HK-2 (cell line): ENCODE data around the gene MTR.

ENCODE experiments used
- DNase-seq: peaks from one replicate; pipeline ENCODE4 v3.0.0-alpha.2; 2018; ENCODE audit not compliant: unreplicated experiment

Gene MTR

DNA sequence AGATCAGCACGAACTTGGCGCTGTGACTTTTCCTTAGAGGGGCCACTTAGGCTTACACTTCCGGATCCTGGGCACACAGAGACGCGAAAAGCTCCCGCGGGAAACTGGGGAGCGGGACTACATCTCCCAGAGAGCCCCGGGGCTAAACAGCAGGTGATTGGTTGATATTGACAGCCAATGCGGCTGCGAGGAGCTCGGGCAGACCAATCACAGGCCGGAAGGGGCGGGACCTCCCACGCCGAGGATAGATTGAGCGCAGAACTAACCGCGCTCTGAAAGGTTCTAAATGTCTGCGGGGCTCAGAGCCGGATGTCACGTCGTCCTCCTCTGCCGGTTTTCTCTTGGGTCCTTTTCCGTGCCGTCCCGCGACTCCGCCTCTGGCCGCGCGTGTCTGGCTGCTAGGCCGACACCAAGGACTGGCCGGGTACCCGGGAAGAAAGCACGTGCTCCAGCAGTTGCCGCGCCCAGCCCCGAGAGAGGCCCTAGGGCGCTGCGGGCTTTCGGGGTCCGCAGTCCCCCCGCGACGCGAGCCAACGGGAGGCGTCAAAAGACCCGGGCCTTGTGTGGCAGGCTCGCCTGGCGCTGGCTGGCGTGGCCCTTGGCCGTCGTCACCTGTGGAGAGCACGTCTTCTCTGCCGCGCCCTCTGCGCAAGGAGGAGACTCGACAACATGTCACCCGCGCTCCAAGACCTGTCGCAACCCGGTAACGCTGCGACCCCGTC, at the start of gene MTR:
Gene MTR, plus strand, starts transcription at position 258 of the 722 bp plus-strand sequence. Its CDS starts 412 bp downstream, at position 670.
- peak; percentile 100 for DNase-seq

DNA sequence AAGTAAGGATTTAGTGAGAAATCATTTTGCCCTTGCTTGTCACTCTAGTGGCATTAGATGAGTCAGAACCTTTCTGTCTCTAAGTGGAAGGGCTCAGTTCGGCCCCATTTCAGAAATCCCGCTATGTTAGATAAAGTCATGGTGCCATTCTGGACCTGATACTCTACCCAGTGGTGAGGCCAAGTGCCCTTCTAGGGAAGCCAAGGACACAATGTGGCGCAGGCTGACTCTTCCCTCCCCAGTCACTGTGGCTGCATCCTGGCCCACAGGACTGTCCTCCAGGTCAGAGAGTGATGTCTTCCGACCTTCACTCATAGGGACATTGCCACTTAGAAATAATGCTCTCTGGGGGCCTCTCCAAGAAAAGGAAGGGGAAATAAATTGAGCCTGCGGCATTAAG, 48.3 kb upstream of the MTR start:
- no peak for DNase-seq

DNA sequence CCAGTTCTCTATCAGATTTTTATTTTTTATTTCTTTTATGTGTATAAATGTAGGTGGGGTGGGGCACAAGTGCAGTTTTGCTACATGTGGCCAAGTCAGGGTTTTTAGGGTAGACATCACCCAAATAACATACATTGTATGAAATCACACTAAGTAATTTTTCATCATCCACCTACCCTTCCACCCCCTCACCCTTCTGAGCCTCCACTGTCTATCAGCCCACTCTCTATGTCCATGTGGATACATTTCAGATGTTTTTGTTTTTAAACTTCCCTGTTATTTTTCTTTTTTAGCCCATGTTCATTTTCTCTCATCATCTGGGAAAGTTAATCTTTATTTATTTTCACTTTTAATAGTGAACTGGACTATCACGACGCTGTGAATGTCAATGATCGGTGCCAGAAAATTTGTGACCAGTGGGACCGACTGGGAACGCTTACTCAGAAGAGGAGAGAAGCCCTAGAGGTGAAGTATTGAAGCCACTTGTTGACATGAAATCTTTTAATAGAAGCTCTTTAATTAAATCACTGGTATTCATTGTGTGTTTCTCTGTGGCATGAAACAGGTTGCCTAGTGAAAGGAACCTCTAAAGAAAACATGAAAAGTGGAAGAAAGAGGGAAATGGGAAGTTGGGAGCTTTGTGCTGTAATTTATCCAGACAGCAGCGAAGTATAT, 47.6 kb upstream of the MTR start:
- no peak for DNase-seq

DNA sequence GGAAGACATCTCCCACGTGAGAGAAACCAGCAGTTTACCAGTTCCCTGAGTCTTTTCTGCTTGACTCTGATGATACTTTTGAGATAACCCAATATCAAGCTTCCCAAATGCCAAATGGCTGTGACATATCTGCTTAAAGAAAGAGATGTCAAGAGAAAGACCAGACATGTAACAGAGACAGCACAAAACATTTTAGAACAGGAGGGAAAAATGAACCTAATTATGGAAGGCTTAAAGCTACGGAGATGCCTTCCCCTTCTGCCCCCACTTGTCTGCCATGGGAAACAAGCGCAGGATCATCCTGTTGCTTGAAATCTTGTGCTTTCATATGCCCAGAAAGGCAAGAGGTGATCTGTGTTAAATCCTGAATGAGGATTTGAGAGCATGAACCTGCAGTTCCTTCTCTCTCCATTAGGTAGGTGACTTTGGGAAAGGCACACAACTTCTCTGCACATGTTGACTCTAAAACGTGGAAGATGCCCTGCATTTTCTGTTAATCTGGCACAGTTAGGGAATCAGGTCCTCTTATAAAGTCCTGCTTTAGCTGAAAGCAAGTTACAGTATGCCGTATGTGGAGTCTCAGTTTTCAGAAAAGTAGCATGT, 46.7 kb upstream of the MTR start:
- no peak for DNase-seq

DNA sequence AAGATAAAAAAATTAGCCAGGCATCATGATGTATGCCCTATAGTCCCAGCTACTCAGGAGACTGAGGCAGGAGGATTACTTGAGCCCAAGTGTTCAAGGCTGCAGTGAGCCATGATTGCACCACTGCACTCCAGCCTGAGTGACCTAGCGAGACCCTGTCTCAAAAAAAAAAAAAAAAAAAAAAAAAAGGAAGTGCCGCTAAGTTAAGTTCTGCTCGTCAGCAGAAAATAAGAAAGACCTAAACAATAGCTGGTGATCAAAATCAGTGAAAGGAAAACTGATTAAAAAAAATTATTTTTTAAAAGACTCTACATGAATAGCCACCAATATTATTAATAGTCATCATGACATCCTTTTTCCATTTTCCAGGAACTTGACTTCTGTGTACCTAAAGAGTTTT, 44.2 kb upstream of the MTR start:
- DNase-seq: no peak

DNA sequence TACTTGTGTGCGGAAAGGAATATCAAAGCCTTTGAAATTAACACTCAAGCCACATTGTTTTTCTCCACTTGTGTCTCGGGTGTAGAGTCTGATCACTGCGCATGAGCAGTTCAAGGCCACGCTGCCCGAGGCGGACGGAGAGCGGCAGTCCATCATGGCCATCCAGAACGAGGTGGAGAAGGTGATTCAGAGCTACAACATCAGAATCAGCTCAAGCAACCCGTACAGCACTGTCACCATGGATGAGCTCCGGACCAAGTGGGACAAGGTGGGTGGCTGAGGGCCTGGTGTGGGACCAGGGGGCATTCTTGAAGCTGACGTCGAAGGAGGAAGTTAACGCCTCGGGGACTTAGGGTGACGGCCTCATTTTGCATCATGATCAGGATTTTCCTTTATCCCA, 43.7 kb upstream of the MTR start:
- DNase-seq: no peak

DNA sequence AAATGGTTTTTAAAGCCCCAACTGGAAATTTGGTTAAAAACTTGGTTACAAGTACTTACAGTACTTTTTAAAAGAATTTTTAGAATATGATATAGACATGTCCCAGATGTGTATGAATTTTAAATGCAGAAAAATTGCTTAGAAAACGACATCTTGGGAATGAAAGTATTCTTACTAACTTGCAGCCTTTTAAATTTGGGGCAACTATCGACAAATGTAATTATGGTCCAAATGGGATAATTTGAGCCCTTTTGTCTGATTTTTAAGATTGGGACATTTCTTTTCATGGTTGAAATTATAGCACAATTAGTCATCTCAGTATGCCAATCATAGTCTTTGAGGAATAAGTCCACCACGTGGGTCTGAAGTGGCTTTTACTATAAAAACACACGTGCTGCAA, 43.2 kb upstream of the MTR start:
- DNase-seq: no peak

DNA sequence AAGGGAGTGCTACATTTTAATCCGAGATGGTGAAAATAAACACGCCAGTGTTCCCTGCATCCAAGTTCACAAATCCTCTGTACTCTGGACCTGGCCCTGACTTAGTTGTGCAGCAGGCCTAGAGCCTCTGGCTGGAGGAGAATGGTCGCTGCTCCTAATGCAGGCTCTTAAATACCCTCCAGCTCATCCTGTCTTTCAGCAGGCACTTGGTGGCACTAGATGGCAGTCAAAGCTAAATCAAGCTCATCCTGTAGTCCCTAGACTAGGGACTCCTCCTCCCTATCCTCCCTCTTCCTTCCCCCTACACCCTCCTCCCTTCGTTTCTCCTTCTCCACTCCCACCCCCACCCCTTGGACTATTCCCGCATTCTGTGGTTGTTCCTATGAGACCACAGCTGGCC, 41.6 kb upstream of the MTR start:
- DNase-seq: no peak

DNA sequence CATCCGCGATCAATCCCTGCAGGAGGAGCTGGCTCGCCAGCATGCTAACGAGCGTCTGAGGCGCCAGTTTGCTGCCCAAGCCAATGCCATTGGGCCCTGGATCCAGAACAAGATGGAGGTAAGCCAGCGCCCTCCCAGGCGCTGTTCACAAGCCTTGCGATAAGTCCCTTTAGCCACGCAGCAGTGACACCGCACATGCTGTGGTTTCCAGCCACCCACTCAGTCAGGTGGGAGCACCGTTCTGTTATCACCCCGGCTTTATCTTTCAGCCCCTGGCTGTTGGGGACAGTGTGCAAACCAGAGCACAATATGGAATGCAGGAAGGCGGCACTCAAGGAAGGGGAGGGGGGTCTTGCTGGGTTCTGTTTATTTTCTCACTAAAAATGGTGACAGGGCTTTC, 41.1 kb upstream of the MTR start:
- DNase-seq: no peak

DNA sequence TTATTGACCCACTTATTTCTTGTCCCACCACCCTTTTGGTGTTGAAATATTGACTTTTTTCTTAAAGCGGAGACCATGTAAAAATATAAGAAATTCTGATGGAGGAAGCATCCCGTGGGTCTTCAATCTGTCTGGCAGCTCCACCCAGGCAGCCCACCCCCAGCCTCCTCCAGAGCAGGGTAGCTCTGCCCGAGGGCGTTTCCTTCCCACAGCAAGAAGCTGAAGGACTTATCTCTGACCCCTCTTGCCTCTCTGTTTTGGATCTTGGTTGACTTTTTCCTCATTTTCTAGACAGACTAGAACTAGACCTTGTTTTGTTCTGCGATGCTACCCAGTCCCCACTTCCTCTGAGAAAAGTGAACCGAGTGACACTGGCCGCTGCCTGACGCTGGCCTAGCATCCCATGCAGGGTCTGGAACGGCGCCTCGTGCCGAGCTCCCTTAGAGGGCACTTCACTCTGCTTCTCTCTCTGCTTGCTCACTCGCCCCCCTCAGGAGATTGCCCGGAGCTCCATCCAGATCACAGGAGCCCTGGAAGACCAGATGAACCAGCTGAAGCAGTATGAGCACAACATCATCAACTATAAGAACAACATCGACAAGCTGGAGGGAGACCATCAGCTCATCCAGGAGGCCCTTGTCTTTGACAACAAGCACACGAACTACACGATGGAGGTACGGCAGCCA, 40.4 kb upstream of the MTR start:
- no peak for DNase-seq

DNA sequence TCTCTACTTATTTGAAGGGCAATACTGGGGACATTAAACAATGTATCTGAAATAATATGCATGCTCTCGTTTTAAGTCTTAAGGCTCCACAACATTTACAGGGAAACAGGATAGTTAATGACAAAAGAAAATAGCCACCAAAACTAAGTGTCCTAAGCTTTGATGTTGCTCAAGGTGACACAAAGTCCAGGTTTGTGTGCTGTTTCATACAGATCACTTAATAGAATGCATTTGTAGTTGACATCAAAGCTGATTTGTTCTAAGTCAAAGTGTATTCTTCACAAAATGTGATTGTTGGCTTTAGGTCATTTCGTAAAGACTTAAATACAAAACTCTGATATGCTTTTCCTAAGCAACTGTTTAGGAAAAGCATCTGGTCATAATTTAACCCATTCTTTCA, 37.5 kb upstream of the MTR start:
- DNase-seq: no peak

DNA sequence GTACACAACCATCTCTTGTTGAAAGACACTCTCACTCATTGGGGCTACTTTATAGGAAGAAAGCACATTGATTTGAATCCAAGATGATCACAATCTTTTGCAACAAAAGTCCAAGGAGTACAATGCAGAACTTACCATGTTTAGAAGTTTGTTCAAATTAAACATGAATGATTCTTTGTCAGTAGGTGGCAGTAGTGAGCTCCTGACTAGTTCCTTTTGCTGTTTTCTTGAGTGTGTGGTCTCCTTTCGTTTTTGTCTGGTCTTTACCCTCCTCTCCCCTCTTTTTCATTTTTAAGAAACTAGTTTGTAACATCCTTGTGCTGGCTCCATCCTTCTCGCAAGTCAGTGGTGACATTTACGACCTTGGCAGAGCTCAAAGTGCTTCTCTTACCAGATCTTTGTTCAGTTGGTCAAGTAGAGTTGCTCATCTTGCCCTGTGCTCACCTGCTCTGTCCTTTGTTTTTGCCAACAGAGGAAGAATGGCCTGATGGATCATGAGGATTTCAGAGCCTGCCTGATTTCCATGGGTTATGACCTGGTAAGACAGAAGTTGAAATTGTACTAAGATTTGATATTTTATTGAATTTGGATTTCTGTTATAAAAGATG, 35.7 kb upstream of the MTR start:
- DNase-seq: no peak

DNA sequence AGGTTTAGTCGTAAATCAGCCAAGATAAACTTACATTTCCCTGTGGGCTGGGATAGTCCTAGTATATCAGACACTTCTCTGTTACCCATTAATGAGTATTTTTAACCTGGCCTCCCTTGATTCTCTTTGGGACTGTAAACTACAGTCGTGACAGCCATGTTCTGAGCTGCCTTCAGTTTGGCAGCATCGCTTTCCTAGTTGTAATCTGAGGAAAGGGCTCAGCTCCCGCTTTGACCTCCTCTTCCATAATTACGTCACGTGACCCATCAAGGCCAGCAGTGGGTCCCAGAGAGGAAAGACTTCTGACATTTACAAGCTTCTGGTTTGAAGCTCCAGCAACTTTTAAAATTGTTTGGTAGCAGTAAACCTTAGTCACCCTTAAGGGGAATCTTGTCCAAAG, 34.6 kb upstream of the MTR start:
- no peak for DNase-seq

DNA sequence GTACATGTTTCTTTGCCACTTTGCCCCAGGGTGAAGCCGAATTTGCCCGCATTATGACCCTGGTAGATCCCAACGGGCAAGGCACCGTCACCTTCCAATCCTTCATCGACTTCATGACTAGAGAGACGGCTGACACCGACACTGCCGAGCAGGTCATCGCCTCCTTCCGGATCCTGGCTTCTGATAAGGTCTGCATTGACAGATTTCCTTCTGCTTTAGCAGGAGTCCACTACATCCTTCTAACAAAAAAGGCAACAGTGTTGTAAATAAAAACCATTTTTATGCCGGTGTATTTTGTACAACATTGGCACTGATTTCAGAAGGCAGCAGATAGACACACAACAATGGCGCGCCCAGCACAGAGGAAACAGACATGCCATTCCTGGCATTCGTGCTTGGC, 34.1 kb upstream of the MTR start:
- no peak for DNase-seq

DNA sequence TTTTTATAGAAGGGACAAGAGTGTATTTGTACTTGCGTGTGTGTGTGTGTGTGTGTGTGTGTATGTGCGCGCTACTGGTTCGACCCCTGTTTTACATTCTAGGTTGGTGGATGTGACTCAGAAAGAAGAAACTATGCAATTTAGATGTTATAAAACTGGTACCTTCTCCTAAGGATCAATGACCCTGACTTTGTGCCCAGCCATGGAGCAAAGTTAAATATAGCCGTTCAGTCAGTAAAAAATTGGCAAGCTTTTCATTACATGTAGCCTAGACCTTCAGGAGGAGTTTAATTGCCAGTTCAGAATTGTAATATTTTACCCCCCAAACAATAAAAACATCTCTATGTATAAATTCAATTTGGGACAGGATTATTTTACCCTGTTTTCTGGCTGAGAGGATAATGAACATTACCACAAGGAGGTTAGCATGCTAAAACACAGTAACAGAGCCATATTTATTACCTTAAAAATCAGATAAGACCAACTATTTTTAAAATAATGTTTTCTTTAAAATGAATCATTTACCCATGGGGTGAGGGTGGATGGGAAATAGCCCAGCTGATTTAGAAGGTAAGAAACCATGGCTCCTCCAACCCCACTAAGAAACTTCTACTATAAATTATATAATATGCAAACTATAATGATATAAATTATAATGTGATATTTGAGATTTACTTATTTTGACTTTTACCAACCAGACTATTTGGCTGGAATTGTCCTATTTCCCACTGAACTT, 33.5 kb upstream of the MTR start:
- DNase-seq: no peak

DNA sequence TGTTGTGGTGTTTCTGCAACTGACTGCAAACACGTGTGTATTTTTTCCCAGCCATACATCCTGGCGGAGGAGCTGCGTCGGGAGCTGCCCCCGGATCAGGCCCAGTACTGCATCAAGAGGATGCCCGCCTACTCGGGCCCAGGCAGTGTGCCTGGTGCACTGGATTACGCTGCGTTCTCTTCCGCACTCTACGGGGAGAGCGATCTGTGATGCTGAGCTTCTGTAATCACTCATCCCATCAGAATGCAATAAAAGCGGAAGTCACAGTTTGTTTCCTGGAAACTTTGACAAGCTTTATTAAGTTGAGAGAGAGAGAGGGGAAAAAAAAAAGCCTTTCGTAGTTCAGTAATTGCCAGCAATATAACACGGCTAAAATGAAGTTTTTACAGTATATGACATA, 32.7 kb upstream of the MTR start:
- no peak for DNase-seq

DNA sequence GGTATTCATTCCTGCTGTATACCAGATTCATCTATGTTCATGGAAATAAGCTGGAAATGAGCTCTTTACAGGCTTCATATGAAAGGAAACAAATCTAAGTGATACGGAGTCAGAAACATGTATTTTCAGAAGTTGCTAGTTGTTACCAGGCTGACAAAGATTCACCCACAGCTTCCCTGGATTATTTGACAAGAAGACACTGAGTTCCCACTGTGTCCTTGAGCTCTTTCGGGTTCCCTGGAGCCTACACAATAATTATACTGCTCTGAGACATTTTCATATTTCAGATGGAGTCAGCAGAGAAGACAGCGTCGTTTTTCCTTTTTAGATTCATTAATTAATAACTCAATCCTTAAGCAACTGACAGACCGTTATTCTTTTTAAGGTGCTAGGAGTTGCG, 29.3 kb upstream of the MTR start:
- no peak for DNase-seq

DNA sequence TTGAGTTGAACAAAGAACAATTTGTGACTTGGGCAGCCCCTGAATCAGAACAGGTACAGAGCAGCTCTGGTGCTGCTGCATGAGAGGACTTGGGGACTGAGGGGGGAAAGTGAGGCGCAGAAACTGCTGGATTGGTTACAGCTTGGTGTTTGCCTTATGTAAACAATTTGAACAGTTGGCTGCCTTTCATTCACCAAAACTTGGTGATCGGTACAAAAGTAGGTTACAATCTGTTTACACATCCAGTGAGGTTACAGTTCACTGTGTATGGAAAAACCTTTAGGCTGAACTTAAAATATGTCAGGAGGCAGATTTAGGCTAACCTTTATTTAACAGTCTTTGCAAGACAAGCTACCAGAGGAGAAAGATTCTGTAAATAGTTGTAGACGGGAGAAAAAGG, 28.6 kb upstream of the MTR start:
- DNase-seq: no peak

DNA sequence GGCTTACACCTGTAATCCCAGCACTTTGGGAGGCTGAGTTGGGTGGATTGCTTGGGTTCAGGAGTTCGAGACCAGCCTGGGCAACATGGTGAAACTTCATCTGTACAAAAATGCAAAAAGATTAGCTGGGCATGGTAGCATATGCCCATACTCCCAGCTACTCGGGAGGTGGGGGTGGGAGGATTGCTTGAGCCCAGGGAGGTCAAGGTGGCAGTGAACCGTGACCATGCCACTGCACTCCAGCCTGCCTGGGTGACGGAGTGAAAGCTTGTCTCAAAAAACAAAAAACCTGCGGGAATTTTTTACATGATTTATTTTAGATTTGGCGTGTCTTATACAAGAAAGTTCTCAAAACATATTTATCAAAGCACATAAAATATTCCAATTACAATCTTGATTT, 27.8 kb upstream of the MTR start:
- no peak for DNase-seq

DNA sequence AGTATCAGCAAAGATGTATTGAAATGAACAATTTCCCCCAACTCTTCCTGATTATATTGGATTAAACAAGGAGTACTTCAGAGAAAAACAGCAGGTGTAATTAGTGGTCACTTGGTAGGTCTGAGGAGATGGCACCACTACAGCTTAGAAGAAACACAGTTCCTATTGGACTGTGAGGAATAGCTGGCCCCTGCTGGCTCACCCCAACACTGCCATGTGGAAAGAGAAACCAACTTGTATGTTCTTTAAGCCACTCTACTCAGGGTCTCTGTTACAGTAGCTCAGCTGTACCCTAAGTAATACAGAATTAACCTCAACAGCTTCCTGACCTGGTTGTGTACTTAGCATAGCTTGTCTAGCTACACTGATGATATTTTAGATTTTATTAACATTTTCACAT, 26.5 kb upstream of the MTR start:
- DNase-seq: no peak

DNA sequence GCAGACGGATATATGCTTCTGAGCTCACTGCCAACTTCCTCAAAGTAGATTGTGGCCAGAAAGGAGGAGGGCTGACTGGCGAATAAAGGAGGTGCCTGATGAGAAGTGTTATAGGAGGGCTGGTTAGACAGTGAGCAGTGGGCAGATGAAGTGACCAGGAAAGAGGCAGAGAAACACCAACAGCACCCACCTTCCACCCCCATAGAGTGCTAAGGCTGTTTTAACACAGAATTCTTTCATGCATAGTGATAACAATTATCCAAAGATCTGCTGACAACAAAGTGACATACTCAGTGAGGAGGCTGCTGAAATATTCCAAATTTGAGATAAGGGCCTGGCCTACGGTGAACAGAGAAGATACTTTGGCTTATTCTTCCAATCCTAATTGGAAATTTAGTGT, 21.2 kb upstream of the MTR start:
- no peak for DNase-seq

DNA sequence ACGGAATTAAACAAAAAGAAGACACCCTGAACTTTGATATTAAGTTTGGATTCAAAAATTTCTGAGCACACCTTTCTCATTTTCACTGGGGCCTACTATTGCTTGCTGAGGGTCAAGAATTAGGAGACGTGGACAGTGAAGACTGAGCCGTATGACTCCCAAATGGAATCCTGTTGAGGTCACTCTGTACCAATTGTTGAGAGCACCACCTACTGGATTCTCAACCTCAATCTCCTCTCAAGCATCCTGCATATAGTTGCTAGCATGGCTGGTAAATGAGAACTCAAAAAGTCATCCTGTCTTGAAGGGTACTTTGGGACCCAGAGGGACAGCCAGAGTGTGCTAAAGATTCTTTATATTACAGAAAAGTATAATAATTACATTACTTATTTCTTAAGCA, 20.2 kb upstream of the MTR start:
- DNase-seq: no peak
